Measurements from ENCODE around the gene UACA.
"Not testable (repeated sequence)": the region's sequence is repeated elsewhere in the genome, so short reads cannot be mapped to it uniquely, and the experiment has no call there.

Gene UACA

GRCh38 chr15:70663069-70663468 is 100.3 kb downstream of the UACA start:
- DNase-seq (ENCODE audit: low read depth in 3 of 3): not testable (repeated sequence)

- no peak for DNase-seq (ENCODE audit: low read depth in 3 of 3)
These were observed 103.7 kb downstream of the UACA start for GRCh38 chr15:70659662-70660061.

GRCh38 chr15:70658641-70659040 is 104.7 kb downstream of the UACA start:
- no peak for DNase-seq (ENCODE audit: low read depth in 3 of 3)

- DNase-seq (ENCODE audit: low read depth in 3 of 3): no peak
These were observed 109.9 kb downstream of the UACA start for GRCh38 chr15:70653426-70653825.

GRCh38 chr15:70652341-70652740 is 111.0 kb downstream of the UACA start:
- DNase-seq (ENCODE audit: low read depth in 3 of 3): no peak

- DNase-seq (ENCODE audit: low read depth in 3 of 3): no peak
These were observed 112.0 kb downstream of the UACA start for GRCh38 chr15:70651303-70651845.

- no peak for DNase-seq (ENCODE audit: low read depth in 3 of 3)
These were observed 112.6 kb downstream of the UACA start for GRCh38 chr15:70650567-70651302.

- no peak for DNase-seq (ENCODE audit: low read depth in 3 of 3)
These were observed 116.0 kb downstream of the UACA start for GRCh38 chr15:70647396-70647795.

GRCh38 chr15:70646169-70646568 is 117.2 kb downstream of the UACA start:
- no peak for DNase-seq (ENCODE audit: low read depth in 3 of 3)

- DNase-seq (ENCODE audit: low read depth in 3 of 3): no peak
These were observed 119.6 kb downstream of the UACA start for GRCh38 chr15:70643783-70644125.

- no peak for DNase-seq (ENCODE audit: low read depth in 3 of 3)
These were observed 120.1 kb downstream of the UACA start for GRCh38 chr15:70643106-70643782.

GRCh38 chr15:70636540-70637165 is 126.7 kb downstream of the UACA start:
- DNase-seq (ENCODE audit: low read depth in 3 of 3): no peak

- DNase-seq (ENCODE audit: low read depth in 3 of 3): no peak
These were observed 127.5 kb downstream of the UACA start for GRCh38 chr15:70635895-70636294.

GRCh38 chr15:70633991-70634390 is 129.4 kb downstream of the UACA start:
- DNase-seq (ENCODE audit: low read depth in 3 of 3): no peak

- DNase-seq (ENCODE audit: low read depth in 3 of 3): no peak
These were observed 130.1 kb downstream of the UACA start for GRCh38 chr15:70633103-70633831.

- no peak for DNase-seq (ENCODE audit: low read depth in 3 of 3)
These were observed 130.8 kb downstream of the UACA start for GRCh38 chr15:70632491-70633102.

- DNase-seq (ENCODE audit: low read depth in 3 of 3): no peak
These were observed 131.3 kb downstream of the UACA start for GRCh38 chr15:70632079-70632478.

GRCh38 chr15:70629735-70630273 is 133.6 kb downstream of the UACA start:
- no peak for DNase-seq (ENCODE audit: low read depth in 3 of 3)

GRCh38 chr15:70628549-70628896 is 134.8 kb downstream of the UACA start:
- DNase-seq (ENCODE audit: low read depth in 3 of 3): no peak

GRCh38 chr15:70627734-70628548 is 135.4 kb downstream of the UACA start:
- DNase-seq (ENCODE audit: low read depth in 3 of 3): no peak

- DNase-seq (ENCODE audit: low read depth in 3 of 3): no peak
These were observed 136.0 kb downstream of the UACA start for GRCh38 chr15:70627322-70627721.
